K562 (cell line): Measurements from ENCODE around the gene NCOR2. TPM values are rescaled to one million over a fixed set of nuclear protein-coding genes. Genes with fewer than 3 reads are reported as not detected.
A peak's percentile ranks its signal among the peaks of the same experiment; 100 is the strongest.

ENCODE experiments used
- ATAC-seq: fragments of 200-7000 bp; cut with Tn5 transposase; 3 replicates; pipeline ENCODE4 v1.9.1; 2020; ENCODE audit warnings: moderate library complexity
- BruUV-seq: library from RNA; stranded (reverse); fragments of 400-500 nt; replicated peaks from 2 replicates; lab custom pipeline; 2021; lab: Mats Ljungman, UMichigan
- CTCF ChIA-PET: fragments of 300-600 bp; formaldehyde crosslinking; extraction: SDS; loops from one replicate; lab custom pipeline; 2021; ENCODE audit warnings: low intra/inter-chr PET ratio; lab: Yijun Ruan, JAX
- POLR2A ChIA-PET: fragments of 300-600, 350-650 bp; sonication (Branson Sonifier 250); formaldehyde crosslinking; extraction: SDS; loops from one replicate; lab custom pipeline; 2021; ENCODE audit warnings: antibody characterized with exemption, inconsistent platforms; lab: Yijun Ruan, JAX
- DNase-seq, 4 experiments: peaks; one replicate each; pipeline versions ENCODE4 v3.0.0 to v3.0.0-alpha.2; 2011 to 2018; ENCODE audit warnings: low spot score in 3 of 4, mixed read lengths in 3 of 4; ENCODE audit errors: extremely low read depth in 1 of 4
- FAIRE-seq: peaks from 2 replicates; lab custom pipeline; 2011; peaks lifted over from hg19 to GRCh38; lab: Jason Lieb, UNC
- H2AFZ ChIP-seq: 2 replicates; pipeline ENCODE4 v1.6.0; 2011; ENCODE audit warnings: low read depth, low read length, control low read depth, inconsistent platforms
- H3K27ac ChIP-seq: fragments of 200-600 bp; 3 replicates; pipeline ENCODE4 v1.8.0; 2011; ENCODE audit warnings: low read depth, mild to moderate bottlenecking, control low read depth, inconsistent platforms, low read length, moderate library complexity, mixed read lengths; ENCODE audit errors: extremely low read depth
- H3K27me3 ChIP-seq, 2 experiments: fragments of 300-600 bp in 1 of 2; 2 replicates in 1 of 2; 3 replicates in 1 of 2; pipeline versions ENCODE4 v1.6.0 to v1.8.0; 2011; ENCODE audit warnings: inconsistent platforms in 2 of 2, low read length in 2 of 2, mild to moderate bottlenecking in 1 of 2, mixed read lengths in 1 of 2, moderate library complexity in 1 of 2; ENCODE audit not compliant: control insufficient read depth in 2 of 2, insufficient read depth in 2 of 2
- H3K36me3 ChIP-seq: fragments of 300-600 bp; 3 replicates; pipeline ENCODE4 v1.8.0; 2011; ENCODE audit warnings: mild to moderate bottlenecking, low read length, inconsistent platforms; ENCODE audit not compliant: control insufficient read depth, insufficient read depth
- H3K4me1 ChIP-seq, 2 experiments: fragments of 200-600 bp in 1 of 2; replicated peaks in 1 of 2; 2 replicates in 1 of 2; 3 replicates in 1 of 2; pipeline versions ENCODE4 v1.5.1 to v1.8.0; 2011; ENCODE audit warnings: inconsistent platforms in 2 of 2, low read length in 2 of 2, mild to moderate bottlenecking in 1 of 2, mixed read lengths in 1 of 2, moderate library complexity in 1 of 2; ENCODE audit not compliant: control insufficient read depth in 2 of 2, insufficient read depth in 2 of 2
- H3K4me2 ChIP-seq: 2 replicates; pipeline ENCODE4 v1.6.1; 2011; ENCODE audit warnings: low read length, control low read depth, inconsistent platforms, mixed read lengths; ENCODE audit not compliant: insufficient read depth
- H3K4me3 ChIP-seq: fragments of 200-600 bp; sonication (generic), shearing (Covaris generic); 2 replicates; pipeline ENCODE4 v1.5.1; 2016; ENCODE audit warnings: control low read depth, inconsistent platforms
- H3K79me2 ChIP-seq: fragments of 200-600 bp; 3 replicates; pipeline ENCODE4 v1.8.0; 2011; ENCODE audit warnings: low read length, inconsistent platforms; ENCODE audit not compliant: control insufficient read depth, insufficient read depth
- H3K9ac ChIP-seq, 2 experiments: 2 replicates each; pipeline versions ENCODE4 v1.6.0 to v1.6.1; 2011; ENCODE audit warnings: low read depth in 2 of 2, low read length in 2 of 2, control low read depth in 1 of 2, inconsistent platforms in 1 of 2, mild to moderate bottlenecking in 1 of 2, mixed read lengths in 1 of 2; ENCODE audit not compliant: insufficient read depth in 1 of 2
- H3K9me1 ChIP-seq: one replicate; pipeline ENCODE4 v1.6.0; 2011; ENCODE audit warnings: inconsistent platforms, mild to moderate bottlenecking, low read length, moderate library complexity; ENCODE audit not compliant: control insufficient read depth, insufficient read depth
- H3K9me3 ChIP-seq: replicated peaks from 2 replicates; pipeline ENCODE4 v1.5.1; 2011; ENCODE audit warnings: low read depth, low read length, inconsistent platforms; ENCODE audit not compliant: control insufficient read depth, insufficient read depth
- H4K20me1 ChIP-seq: replicated peaks from 2 replicates; pipeline ENCODE4 v1.6.1; 2011; ENCODE audit warnings: low read length, inconsistent platforms, mixed read lengths; ENCODE audit not compliant: control insufficient read depth, insufficient read depth
- BCOR ChIP-seq: fragments of 450-650 bp; IDR thresholded peaks from 2 replicates; pipeline ENCODE4 v1.6.1; 2016
- CHD4 ChIP-seq: fragments of 200-600 bp; sonication (generic); IDR thresholded peaks from 3 replicates; pipeline ENCODE4 v1.6.1; 2012; ENCODE audit warnings: low read depth, mild to moderate bottlenecking, mixed read lengths, low read length, inconsistent platforms; ENCODE audit not compliant: insufficient read depth, insufficient replicate concordance, poor library complexity, severe bottlenecking
- CTCF ChIP-seq, 3 experiments: IDR thresholded peaks in 2 of 3; conservative IDR thresholded peaks in 1 of 3; 2 replicates each; pipeline ENCODE4 v1.5.1; 2011 to 2012; ENCODE audit warnings: low read length in 3 of 3, mild to moderate bottlenecking in 3 of 3, control low read depth in 2 of 3, improper control_type of control experiment in 1 of 3, inconsistent platforms in 1 of 3, low read depth in 1 of 3, mixed read lengths in 1 of 3, moderate library complexity in 1 of 3; ENCODE audit not compliant: insufficient read depth in 2 of 3
- CTCFL ChIP-seq: IDR thresholded peaks from 2 replicates; pipeline ENCODE4 v1.6.1; 2011; ENCODE audit warnings: borderline replicate concordance, low read depth, mild to moderate bottlenecking, moderate library complexity, low read length; ENCODE audit not compliant: insufficient read depth, poor library complexity, severe bottlenecking
- ERF ChIP-seq: fragments of 450-650 bp; formaldehyde crosslinking; IDR thresholded peaks from 2 replicates; pipeline ENCODE4 v1.4.0; 2020; ENCODE audit warnings: mild to moderate bottlenecking, mixed read lengths
- ESRRA ChIP-seq: fragments of 450-650 bp; IDR thresholded peaks from 2 replicates; pipeline ENCODE4 v1.6.1; 2014; ENCODE audit warnings: low read depth, mild to moderate bottlenecking, moderate library complexity, borderline replicate concordance
- ETV5 ChIP-seq: sonication (generic); formaldehyde crosslinking; IDR thresholded peaks from 2 replicates; pipeline ENCODE4 v1.4.0; 2020; ENCODE audit warnings: low read depth, mild to moderate bottlenecking, missing genetic modification reagents
- HDAC2 ChIP-seq: fragments of 450-650 bp; IDR thresholded peaks from 2 replicates; pipeline ENCODE4 v1.6.1; 2016; ENCODE audit warnings: mild to moderate bottlenecking
- HNRNPUL1 ChIP-seq: fragments of 200-400 bp; formaldehyde crosslinking; IDR thresholded peaks from 2 replicates; pipeline ENCODE4 v1.6.1; 2017; ENCODE audit warnings: low read length
- NCOA6 ChIP-seq: fragments of 450-650 bp; IDR thresholded peaks from 2 replicates; pipeline ENCODE4 v1.6.1; 2017; ENCODE audit warnings: mild to moderate bottlenecking
- NR2C1 ChIP-seq, 2 experiments: fragments of 450-650 bp; IDR thresholded peaks; 2 replicates each; pipeline ENCODE4 v1.6.1; 2017; ENCODE audit warnings: mild to moderate bottlenecking in 2 of 2, antibody characterized with exemption in 1 of 2, inconsistent platforms in 1 of 2, missing compliant biosample characterization in 1 of 2, missing genetic modification characterization in 1 of 2
- PATZ1 ChIP-seq: fragments of 250-450 bp; sonication (Bioruptor Pico); IDR thresholded peaks from 2 replicates; pipeline ENCODE4 v1.5.0; 2020; ENCODE audit warnings: mild to moderate bottlenecking, borderline replicate concordance
- PHF20 ChIP-seq: fragments of 450-650 bp; IDR thresholded peaks from 2 replicates; pipeline ENCODE4 v1.6.1; 2018; ENCODE audit not compliant: partially characterized antibody
- POLR3G ChIP-seq: IDR thresholded peaks from 2 replicates; pipeline ENCODE4 v1.6.1; 2011; ENCODE audit not compliant: insufficient read length, insufficient replicate concordance; ENCODE audit errors: extremely low read depth
- TOE1 ChIP-seq, 2 experiments: fragments of 450-650 bp in 1 of 2; sonication (generic) in 1 of 2; formaldehyde crosslinking in 1 of 2; IDR thresholded peaks; 2 replicates each; pipeline versions ENCODE4 v1.7.1 to v1.8.0; 2016 to 2022; ENCODE audit warnings: borderline replicate concordance in 2 of 2, mild to moderate bottlenecking in 2 of 2, antibody characterized with exemption in 1 of 2, inconsistent platforms in 1 of 2, low read depth in 1 of 2, missing genetic modification reagents in 1 of 2, moderate library complexity in 1 of 2
- WGBS: fragments of 100-300 bp; shearing (Covaris generic); methylation state at CpG from one replicate; pipeline ENCODE4 v1.1.6; 2016; ENCODE audit warnings: low coverage, mixed read lengths; ENCODE audit not compliant: insufficient coverage; ENCODE audit errors: missing lambda C conversion rate; 5-methylcytosine and 5-hydroxymethylcytosine counted together
- in situ Hi-C: fragments of 300-500 bp; cut with MboI; formaldehyde crosslinking; loops from 4 replicates; pipeline ENCODE4 v1.15.0; 2018; ENCODE audit warnings: inconsistent platforms, mixed read lengths
- intact Hi-C: fragments of 100-400 bp; cut with micrococcal nuclease; formaldehyde crosslinking; loops from 2 replicates; pipeline ENCODE4 v1.14.2; 2022
- polyA plus RNA-seq, 8 experiments: library from polyadenylated mRNA; depleted of rRNA in 4 of 8; stranded (reverse) in 5 of 8; unstranded in 3 of 8; fragments of >200 nt; fragmentation: Nextera tagmentation in 2 of 8; fragmentation: Illumina TruSeq in 1 of 8; extraction: Ambion mirVana in 2 of 8; extraction: Trizol in 1 of 8; gene quantifications; 2 replicates each; pipeline versions ENCODE4 v1.2.1 to v1.2.3, GENCODE V29; 2011 to 2014; ENCODE audit warnings: inconsistent platforms in 1 of 8, missing spikeins in 1 of 8
- total RNA-seq, 7 experiments: library from RNA; depleted of rRNA in 6 of 7; stranded (reverse); fragments of >200 nt in 6 of 7; fragmentation: Illumina TruSeq in 2 of 7; extraction: Trizol in 2 of 7; gene quantifications; 2 replicates each; pipeline versions ENCODE4 v1.2.1 to v1.2.3, GENCODE V29; 2011 to 2021; ENCODE audit warnings: low replicate concordance in 1 of 7

Gene NCOR2
- total and polyA plus RNA-seq, 9 of the 15 experiments (the other 6 are each of a cell fraction or from before 2014, with no cell fraction given) = 0.18 to 126 (median 8.4) TPM

GRCh38 chr12:124563401-124563800 lies 4.0 kb downstream of the NCOR2 start (continued):
- TF ChIP-seq NCOA6 (no peak), POLR3G (no peak), NR2C1 (IDR thresholded peaks at IDR 0.05) (no peak), NR2C1 (tag; IDR thresholded peaks at IDR 0.05) (no peak)

GRCh38 chr12:124562796-124563181 lies 4.6 kb downstream of the NCOR2 start:
- Histone ChIP-seq H3K79me2 (peaks cover 93% of the 10 kb centered on the region), H3K27ac (no peak overlapping the region), H3K9ac (no peak overlapping the region; a peak in 1 of 4 replicates), H3K4me1 (peaks cover 7 to 51% of the 10 kb centered on the region in 2 experiments), H3K27me3 (no peaks in the 10 kb centered on the region), H3K4me3 (no peak overlapping the region), H3K9me3 (no peaks in the 10 kb centered on the region), H3K9me1 (no peaks in the 10 kb centered on the region), H3K36me3 (peaks cover 13% of the 10 kb centered on the region; the same call in 1 of the 3 replicates), H4K20me1 (peaks cover 55% of the 10 kb centered on the region), H3K4me2 (no peak overlapping the region), H2AFZ (no peak overlapping the region)
- DNase-seq (no peak), ATAC-seq (no peak), FAIRE-seq (no peak)
- in situ Hi-C loops = no loop called here
- CTCF ChIA-PET = no interaction called here
- intact Hi-C loops = no loop called here
- BruUV-seq = no TSS peak
- 78% methylated on average over 4 of the region's 4 CpGs for WGBS
- POLR2A ChIA-PET = interaction anchor here (0.7 to 3.1 kb wide), 4 partner anchors 10 to 104 kb away, joined by 3 to 15 read pairs (median 4); no protein-coding TSS in a partner anchor
- TF ChIP-seq HDAC2 = peak; percentile 61
- no peak for TF ChIP-seq CTCF (IDR thresholded peaks at IDR 0.05 in 2 of 3, conservative IDR thresholded peaks at IDR 0.05 in 1 of 3; ENCODE audit: insufficient read depth in 2 of 3, low read depth in 1 of 3, low read length in 3 of 3)
- TF ChIP-seq CTCFL = no peak
- peak; percentile 90 for TF ChIP-seq BCOR
- TF ChIP-seq ESRRA = no peak
- TF ChIP-seq PATZ1 (CRISPR knock-in tag) = no peak
- TF ChIP-seq ERF (CRISPR knock-in tag) = no peak
- no peak for TF ChIP-seq TOE1 (IDR thresholded peaks at IDR 0.05; ENCODE audit: borderline replicate concordance)
- TF ChIP-seq TOE1 (CRISPR knock-in tag; IDR thresholded peaks at IDR 0.05; ENCODE audit: borderline replicate concordance, low read depth) = no peak
- TF ChIP-seq HNRNPUL1 = no peak
- TF ChIP-seq ETV5 (CRISPR knock-in tag) = no peak
- peak; percentile 74 for TF ChIP-seq CHD4
- no peak for TF ChIP-seq PHF20
